ENCODE data around the gene SLIT3.

DNA sequence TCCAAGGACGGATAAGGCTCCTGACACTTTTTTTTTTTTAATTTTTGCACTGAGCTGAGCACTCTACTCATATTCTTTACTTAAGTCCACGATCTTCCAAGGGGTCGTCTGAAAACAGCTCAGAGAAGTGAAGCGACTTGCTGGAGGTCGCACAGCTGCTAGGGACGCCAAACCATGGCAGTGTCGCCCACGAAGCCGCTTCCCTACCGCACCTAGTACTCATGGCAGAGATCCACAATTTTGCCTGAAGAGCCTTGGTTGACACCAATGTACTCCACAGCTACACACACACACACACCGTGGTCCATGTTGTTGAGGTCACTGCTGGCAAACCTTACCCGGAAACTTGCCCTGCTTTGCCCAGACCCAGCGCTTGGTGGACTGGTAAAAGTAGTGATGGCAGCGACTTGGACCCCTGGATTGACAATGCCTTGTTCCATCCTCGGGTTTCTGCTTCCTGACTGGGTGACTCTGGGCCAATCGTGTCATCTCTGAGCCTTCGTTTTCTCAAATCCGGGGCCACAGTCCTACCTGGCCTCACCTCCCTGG is 521 bp upstream of the SLIT3 start:
- TF ChIP-seq CTCF (IDR thresholded peaks at IDR 0.05; ENCODE audit: low read depth, low read length), result no peak
- no peak for TF ChIP-seq EZH2phosphoT487 (IDR thresholded peaks at IDR 0.05; ENCODE audit: low read depth)
